HG03457 (cell line): Measurements from ENCODE around the gene EPHA6.

Source experiments
- ATAC-seq: cut with Tn5 transposase; IDR thresholded peaks from one replicate; pipeline ENCODE4 v1.9.1; 2021; ENCODE audit warnings: moderate number of reproducible peaks; ENCODE audit not compliant: unreplicated experiment

Gene EPHA6

GRCh38 chr3:97687734-97688133 is 873.3 kb downstream of the EPHA6 start:
- no peak for ATAC-seq

GRCh38 chr3:97689111-97689510 is 874.7 kb downstream of the EPHA6 start:
- ATAC-seq = no peak

GRCh38 chr3:97689962-97690361 is 875.6 kb downstream of the EPHA6 start:
- no peak for ATAC-seq

GRCh38 chr3:97691354-97691753 is 877.0 kb downstream of the EPHA6 start:
- no peak for ATAC-seq

- no peak for ATAC-seq
These were observed 878.0 kb downstream of the EPHA6 start for GRCh38 chr3:97692389-97692788.

- no peak for ATAC-seq
These were observed 878.4 kb downstream of the EPHA6 start for GRCh38 chr3:97692831-97693230.

GRCh38 chr3:97694876-97695275 is 880.5 kb downstream of the EPHA6 start:
- no peak for ATAC-seq

GRCh38 chr3:97698691-97699090 is 884.3 kb downstream of the EPHA6 start:
- no peak for ATAC-seq

GRCh38 chr3:97699889-97700288 is 885.5 kb downstream of the EPHA6 start:
- ATAC-seq = no peak

GRCh38 chr3:97705764-97706163 is 891.4 kb downstream of the EPHA6 start:
- ATAC-seq = no peak

GRCh38 chr3:97706226-97706625 is 891.8 kb downstream of the EPHA6 start:
- no peak for ATAC-seq

GRCh38 chr3:97711654-97712053 is 897.3 kb downstream of the EPHA6 start:
- no peak for ATAC-seq

GRCh38 chr3:97712919-97713318 is 898.5 kb downstream of the EPHA6 start:
- no peak for ATAC-seq

GRCh38 chr3:97713634-97714033 is 899.2 kb downstream of the EPHA6 start:
- ATAC-seq = no peak

- ATAC-seq = peak; percentile 91
These were observed 904.9 kb downstream of the EPHA6 start for GRCh38 chr3:97719156-97719821.

GRCh38 chr3:97720417-97720816 is 906.0 kb downstream of the EPHA6 start:
- no peak for ATAC-seq

- ATAC-seq = no peak
These were observed 907.1 kb downstream of the EPHA6 start for GRCh38 chr3:97721446-97721845.

GRCh38 chr3:97736928-97737327 is 922.5 kb downstream of the EPHA6 start:
- no peak for ATAC-seq

- ATAC-seq = no peak
These were observed 924.4 kb downstream of the EPHA6 start for GRCh38 chr3:97738761-97739160.

GRCh38 chr3:97742036-97742435 is 927.6 kb downstream of the EPHA6 start:
- ATAC-seq = no peak

- no peak for ATAC-seq
These were observed 929.9 kb downstream of the EPHA6 start for GRCh38 chr3:97744289-97744688.

GRCh38 chr3:97763586-97764406 is 949.4 kb downstream of the EPHA6 start:
- no peak for ATAC-seq
